ENCODE data around the gene SRRM1. TPM values are rescaled to one million over a fixed set of nuclear protein-coding genes. Genes with fewer than 3 reads are reported as not detected.

The SRRM1 gene
- total RNA-seq, 1 experiment from 2014 or later: 290 TPM

Other genes with a start within 250 kb of the SRRM1 start
- 8.3 and 9.5 TPM in 2 replicates for gene STPG1, start 229.5 kb upstream of the SRRM1 start, total RNA-seq (2021)
- 7.7 and 7.9 TPM in 2 replicates for gene NIPAL3, start 227.5 kb upstream of the SRRM1 start, total RNA-seq (2021)
- 13.0 TPM in 2 replicates for gene RCAN3, start 140.5 kb upstream of the SRRM1 start, total RNA-seq (2021)
- gene NCMAP, start 87.2 kb upstream of the SRRM1 start, total RNA-seq (2021): 0.33 and 0.35 TPM in 2 replicates
- gene CLIC4, start 102.1 kb downstream of the SRRM1 start, total RNA-seq (2021): 230 and 240 TPM in 2 replicates